HUES48 (cell line): ENCODE data around the gene PYGO2.
A peak's percentile ranks its signal among the peaks of the same experiment; 100 is the strongest.

Source experiments
- H3K27ac ChIP-seq: one replicate; pipeline ENCODE4 v1.7.0; 2013; ENCODE audit warnings: low read depth, low read length, inconsistent platforms
- H3K27me3 ChIP-seq: 2 replicates; pipeline ENCODE4 v1.6.1; 2013; ENCODE audit warnings: mild to moderate bottlenecking, low read length; ENCODE audit not compliant: control insufficient read depth, insufficient read depth
- H3K36me3 ChIP-seq: 2 replicates; pipeline ENCODE4 v1.6.1; 2013; ENCODE audit warnings: low read length; ENCODE audit not compliant: control insufficient read depth, insufficient read depth
- H3K4me1 ChIP-seq: 2 replicates; pipeline ENCODE4 v1.6.1; 2013; ENCODE audit warnings: mild to moderate bottlenecking, low read length; ENCODE audit not compliant: control insufficient read depth, insufficient read depth
- H3K4me3 ChIP-seq: 2 replicates; pipeline ENCODE4 v1.5.1; 2013; ENCODE audit warnings: mild to moderate bottlenecking, low read depth, low read length
- H3K9ac ChIP-seq: 2 replicates; pipeline ENCODE4 v1.6.1; 2013; ENCODE audit warnings: mild to moderate bottlenecking, low read depth, low read length, moderate library complexity
- H3K9me3 ChIP-seq: 2 replicates; pipeline ENCODE4 v1.6.1; 2013; ENCODE audit warnings: low read length; ENCODE audit not compliant: control insufficient read depth, insufficient read depth

PYGO2 gene, protein sequence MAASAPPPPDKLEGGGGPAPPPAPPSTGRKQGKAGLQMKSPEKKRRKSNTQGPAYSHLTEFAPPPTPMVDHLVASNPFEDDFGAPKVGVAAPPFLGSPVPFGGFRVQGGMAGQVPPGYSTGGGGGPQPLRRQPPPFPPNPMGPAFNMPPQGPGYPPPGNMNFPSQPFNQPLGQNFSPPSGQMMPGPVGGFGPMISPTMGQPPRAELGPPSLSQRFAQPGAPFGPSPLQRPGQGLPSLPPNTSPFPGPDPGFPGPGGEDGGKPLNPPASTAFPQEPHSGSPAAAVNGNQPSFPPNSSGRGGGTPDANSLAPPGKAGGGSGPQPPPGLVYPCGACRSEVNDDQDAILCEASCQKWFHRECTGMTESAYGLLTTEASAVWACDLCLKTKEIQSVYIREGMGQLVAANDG

GRCh38 chr1:154961207-154962155, at the start of gene PYGO2:
Gene PYGO2 (minus strand): TSS chr1:154961782. CDS start chr1:154961576, 206 bp downstream.
- H3K4me1 ChIP-seq, result peaks cover 24% of the 10 kb centered on the region
- no peaks in the 10 kb centered on the region for H3K9me3 ChIP-seq
- peak within 1 kb of the TSS; percentile 83 for H3K4me3 ChIP-seq
- H3K27me3 ChIP-seq, result no peaks in the 10 kb centered on the region
- peak within 1 kb of the TSS; percentile 98 for H3K27ac ChIP-seq
- peak within 1 kb of the TSS; percentile 97 for H3K9ac ChIP-seq
- H3K36me3 ChIP-seq, result peaks cover 53% of the 10 kb centered on the region

GRCh38 chr1:155011004-155011416, 49.4 kb upstream of the PYGO2 start:
- no peaks in the 10 kb centered on the region for H3K27me3 ChIP-seq
- no peak overlapping the region for H3K27ac ChIP-seq
- no peak overlapping the region for H3K9ac ChIP-seq
- H3K9me3 ChIP-seq, result no peaks in the 10 kb centered on the region
- peaks cover 29% of the 10 kb centered on the region for H3K36me3 ChIP-seq
- peaks cover 19% of the 10 kb centered on the region for H3K4me1 ChIP-seq
- H3K4me3 ChIP-seq, result no peak overlapping the region

GRCh38 chr1:155010211-155010918, 48.8 kb upstream of the PYGO2 start:
- H3K9ac ChIP-seq, result no peak overlapping the region
- peaks cover 21% of the 10 kb centered on the region for H3K4me1 ChIP-seq
- H3K27ac ChIP-seq, result no peak overlapping the region
- peaks cover 23% of the 10 kb centered on the region for H3K36me3 ChIP-seq
- H3K9me3 ChIP-seq, result no peaks in the 10 kb centered on the region
- no peaks in the 10 kb centered on the region for H3K27me3 ChIP-seq
- no peak overlapping the region for H3K4me3 ChIP-seq

DNA sequence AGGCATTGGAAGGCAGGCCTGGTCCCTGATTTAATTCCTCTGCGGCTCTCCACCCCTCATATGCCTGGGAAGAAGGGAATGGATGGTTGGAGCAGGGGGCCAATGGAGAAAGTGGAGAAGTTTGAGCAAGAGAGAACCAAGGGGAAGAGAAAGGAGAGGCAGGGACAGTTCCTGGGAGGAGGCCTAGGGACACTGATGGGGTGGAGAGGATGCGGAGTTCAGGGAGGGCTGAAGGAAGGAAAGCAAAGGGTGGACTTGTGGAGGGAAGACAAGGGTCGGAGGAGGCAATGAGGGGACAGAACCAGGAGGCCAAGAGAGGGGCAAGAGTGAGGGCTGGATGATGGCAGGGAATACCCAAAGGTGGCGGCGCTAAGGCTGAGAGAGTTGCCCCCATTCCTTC, 48.2 kb upstream of the PYGO2 start:
- Histone ChIP-seq H3K9me3 (no peaks in the 10 kb centered on the region), H3K4me1 (peaks cover 26% of the 10 kb centered on the region), H3K9ac (no peak overlapping the region), H3K4me3 (no peak overlapping the region), H3K27me3 (no peaks in the 10 kb centered on the region), H3K36me3 (peaks cover 17% of the 10 kb centered on the region), H3K27ac (no peak overlapping the region)

DNA sequence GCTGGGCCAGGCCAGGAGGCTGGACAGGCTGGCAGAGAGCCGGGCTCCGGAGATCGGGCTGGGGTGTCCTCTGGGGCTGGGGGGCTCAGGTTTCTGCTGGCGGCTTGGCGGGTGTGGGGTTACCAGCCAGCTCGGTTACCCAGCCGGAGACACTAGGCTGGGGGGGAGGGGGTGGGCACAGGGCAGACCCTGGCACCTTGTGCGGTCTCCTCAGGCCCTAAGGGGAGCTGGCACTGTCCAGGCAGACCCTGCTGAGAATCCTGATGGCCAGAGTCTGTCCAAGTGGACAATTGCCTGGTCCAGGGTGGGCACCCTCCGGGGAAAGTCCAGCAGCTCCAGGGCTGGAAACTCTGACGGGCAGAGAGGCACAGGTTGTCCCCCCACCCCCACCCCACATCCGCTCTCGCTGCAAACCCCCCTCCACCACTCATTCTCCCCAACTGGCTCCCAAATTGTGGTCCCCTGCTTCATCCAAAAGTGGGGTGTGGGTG, 47.7 kb upstream of the PYGO2 start:
- no peaks in the 10 kb centered on the region for H3K27me3 ChIP-seq
- H3K4me3 ChIP-seq, result no peak overlapping the region
- H3K36me3 ChIP-seq, result peaks cover 12% of the 10 kb centered on the region
- no peak overlapping the region for H3K9ac ChIP-seq
- no peaks in the 10 kb centered on the region for H3K9me3 ChIP-seq
- H3K27ac ChIP-seq, result no peak overlapping the region
- peaks cover 31% of the 10 kb centered on the region for H3K4me1 ChIP-seq

GRCh38 chr1:155008015-155008941, 46.7 kb upstream of the PYGO2 start:
- H3K36me3 ChIP-seq, result peaks cover 5% of the 10 kb centered on the region; the same call in 1 of the 2 replicates
- H3K9me3 ChIP-seq, result no peaks in the 10 kb centered on the region
- H3K4me1 ChIP-seq, result peaks cover 30% of the 10 kb centered on the region
- H3K27ac ChIP-seq, result peak overlapping the region; percentile 20
- no peak overlapping the region for H3K9ac ChIP-seq
- peak overlapping the region; percentile 39; the same call in 1 of the 2 replicates for H3K4me3 ChIP-seq
- H3K27me3 ChIP-seq, result no peaks in the 10 kb centered on the region

DNA sequence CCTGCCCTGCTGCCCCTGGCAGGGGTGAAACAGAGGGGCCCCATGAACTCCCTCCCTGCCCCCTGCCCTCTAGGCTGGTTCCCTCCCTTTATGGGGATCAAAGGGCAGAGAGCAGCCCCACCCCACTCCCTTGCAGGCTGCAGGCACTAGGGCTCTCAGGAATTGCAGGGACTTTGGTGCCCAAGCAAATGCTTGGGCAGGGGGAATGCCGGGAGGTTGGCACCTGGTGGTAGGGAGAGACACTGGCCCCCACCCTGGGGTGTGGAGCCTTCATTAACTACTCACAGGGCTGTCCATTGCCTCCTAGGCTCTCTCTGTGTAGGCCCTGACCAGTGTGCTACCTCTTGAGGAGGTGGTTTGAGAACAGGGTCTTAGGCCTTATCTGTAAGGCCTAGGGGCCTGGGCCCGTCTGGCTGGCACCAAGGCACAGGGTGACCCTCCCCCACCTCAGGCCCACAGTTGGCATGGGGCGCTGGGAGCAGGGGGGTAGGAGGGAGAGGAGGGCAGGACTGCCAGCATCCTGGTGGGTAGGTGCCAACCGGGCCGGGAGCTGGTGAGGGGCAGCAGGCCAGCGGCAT, 45.8 kb upstream of the PYGO2 start:
- no peak overlapping the region for H3K4me3 ChIP-seq
- no peak overlapping the region for H3K9ac ChIP-seq
- H3K36me3 ChIP-seq, result no peaks in the 10 kb centered on the region
- H3K9me3 ChIP-seq, result no peaks in the 10 kb centered on the region
- peaks cover 21% of the 10 kb centered on the region for H3K4me1 ChIP-seq
- no peak overlapping the region for H3K27ac ChIP-seq
- H3K27me3 ChIP-seq, result no peaks in the 10 kb centered on the region

DNA sequence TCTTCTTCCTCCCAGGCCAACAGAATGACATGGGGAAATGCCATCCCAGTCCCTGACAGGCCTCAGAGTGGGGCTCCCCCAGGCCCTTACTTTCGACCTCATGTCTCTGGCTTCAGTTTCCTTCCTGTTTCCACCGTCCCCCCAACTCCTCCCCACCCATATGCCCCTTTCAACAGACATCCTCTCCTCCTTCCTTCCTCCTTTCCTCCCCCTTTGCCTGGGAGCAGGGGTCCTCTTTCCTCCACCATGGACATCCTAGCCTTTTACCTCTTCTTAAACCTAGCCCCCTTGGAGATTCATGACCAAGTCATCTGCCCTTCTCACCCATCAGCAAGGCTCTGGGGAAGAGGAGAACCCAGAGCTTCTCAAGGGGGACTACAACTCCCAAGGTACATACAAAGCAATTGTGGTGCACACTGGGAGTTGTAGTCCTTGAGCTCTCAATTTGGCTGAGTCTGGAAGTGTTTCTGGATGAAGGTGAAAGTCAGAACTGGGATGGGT, 45.1 kb upstream of the PYGO2 start:
- Histone ChIP-seq H3K9ac (no peak overlapping the region), H3K27me3 (no peaks in the 10 kb centered on the region), H3K9me3 (no peaks in the 10 kb centered on the region), H3K27ac (no peak overlapping the region), H3K4me3 (no peak overlapping the region), H3K4me1 (peaks cover 17% of the 10 kb centered on the region), H3K36me3 (no peaks in the 10 kb centered on the region)

DNA sequence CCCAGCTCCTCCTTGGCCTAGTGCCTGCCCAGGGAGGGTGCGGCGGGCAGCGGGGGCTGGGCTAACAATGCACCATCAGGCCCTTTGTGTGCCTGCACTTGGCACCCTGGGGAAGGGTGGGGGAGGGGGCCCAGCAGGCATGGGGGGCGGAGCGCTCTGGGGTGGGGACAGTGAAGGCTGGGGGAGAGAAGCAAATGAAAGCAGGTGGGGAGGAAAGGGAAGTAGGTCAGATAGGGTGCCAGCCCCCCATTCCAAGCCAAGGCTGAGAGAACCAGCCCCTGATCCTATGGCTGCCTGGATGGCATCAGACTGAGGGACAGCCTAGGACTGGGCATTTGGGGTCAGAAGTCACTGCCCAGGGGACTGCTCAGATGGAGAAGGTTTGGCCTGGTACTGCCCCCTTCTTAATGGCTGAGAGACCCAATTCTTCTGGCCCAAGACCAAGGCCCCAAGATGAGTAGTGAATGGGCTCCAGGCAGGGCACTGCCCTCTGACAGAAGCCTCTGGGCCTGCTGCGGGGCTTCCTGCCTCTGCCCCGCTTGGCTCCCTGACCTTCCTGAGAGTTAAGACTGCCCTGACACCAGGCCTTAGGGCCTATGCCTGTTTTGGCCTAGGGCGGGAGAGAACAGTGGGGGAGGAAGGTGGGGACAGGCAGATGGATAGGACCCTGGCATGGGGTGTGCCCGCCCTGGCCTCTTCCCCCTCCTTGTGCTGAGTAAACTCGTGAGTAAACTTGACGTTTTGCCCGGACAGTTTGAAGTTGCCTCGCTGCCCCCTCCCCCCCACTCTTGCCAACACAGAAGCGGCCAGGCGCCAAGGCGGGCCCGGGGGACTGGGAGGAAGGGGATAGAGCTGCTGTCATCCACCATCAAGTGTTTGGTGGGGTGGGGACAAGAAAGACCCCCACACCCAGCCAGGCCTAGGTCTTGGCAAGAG, 43.8 kb upstream of the PYGO2 start:
- H3K9ac ChIP-seq, result 0 out of 2 replicates have a peak overlapping the region, but pooled peaks have one; percentile 55
- peaks cover 17% of the 10 kb centered on the region for H3K4me1 ChIP-seq
- peak overlapping the region; percentile 84; the same call in 1 of the 2 replicates for H3K4me3 ChIP-seq
- no peaks in the 10 kb centered on the region for H3K9me3 ChIP-seq
- H3K36me3 ChIP-seq, result no peaks in the 10 kb centered on the region
- H3K27ac ChIP-seq, result peak overlapping the region; percentile 81
- H3K27me3 ChIP-seq, result no peaks in the 10 kb centered on the region
